ENCODE data around the gene MYL11. TPM values are rescaled to one million over a fixed set of nuclear protein-coding genes. Genes with fewer than 3 reads are reported as not detected.

Gene MYL11
- total and polyA plus RNA-seq, 5 donors, result 0.35 to 0.94 (median 0.86) TPM; not detected in 2

DNA sequence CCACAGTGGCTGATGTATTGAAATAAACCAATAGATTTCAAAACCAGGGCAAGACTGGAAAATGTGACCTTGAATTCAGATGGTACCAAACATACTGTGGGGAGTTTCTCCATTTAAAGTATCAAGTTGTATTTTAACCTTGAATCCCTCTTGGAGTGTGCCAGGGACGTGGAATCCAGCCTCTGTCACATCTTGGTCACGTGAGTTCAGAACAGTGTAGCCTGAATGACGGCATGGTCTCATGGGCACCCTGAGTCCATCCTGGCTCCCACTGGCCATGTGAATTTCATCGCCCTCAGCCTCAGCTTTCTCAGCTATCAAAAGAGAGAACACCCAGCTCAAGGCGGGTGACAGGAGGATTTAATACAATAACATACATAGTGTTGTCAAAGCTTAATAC lies 39.6 kb downstream of the MYL11 start:
- Histone ChIP-seq H3K27me3 (ENCODE audit: control insufficient read depth, insufficient read depth) (no peaks in the 10 kb centered on the region), H3K4me1 (ENCODE audit: control insufficient read depth, insufficient read depth, low read length) (no peaks in the 10 kb centered on the region), H3K27ac (ENCODE audit: low read length) (no peak overlapping the region), H3K9me3 (ENCODE audit: control insufficient read depth, low read length) (no peaks in the 10 kb centered on the region), H3K4me3 (ENCODE audit: low read length) (no peak overlapping the region)
- intact Hi-C loops (cut with DNase I), result no loop called here
- no peak for DNase-seq
- no peak for ATAC-seq
- WGBS, result 84% methylated on average over 5 of the region's 5 CpGs

DNA sequence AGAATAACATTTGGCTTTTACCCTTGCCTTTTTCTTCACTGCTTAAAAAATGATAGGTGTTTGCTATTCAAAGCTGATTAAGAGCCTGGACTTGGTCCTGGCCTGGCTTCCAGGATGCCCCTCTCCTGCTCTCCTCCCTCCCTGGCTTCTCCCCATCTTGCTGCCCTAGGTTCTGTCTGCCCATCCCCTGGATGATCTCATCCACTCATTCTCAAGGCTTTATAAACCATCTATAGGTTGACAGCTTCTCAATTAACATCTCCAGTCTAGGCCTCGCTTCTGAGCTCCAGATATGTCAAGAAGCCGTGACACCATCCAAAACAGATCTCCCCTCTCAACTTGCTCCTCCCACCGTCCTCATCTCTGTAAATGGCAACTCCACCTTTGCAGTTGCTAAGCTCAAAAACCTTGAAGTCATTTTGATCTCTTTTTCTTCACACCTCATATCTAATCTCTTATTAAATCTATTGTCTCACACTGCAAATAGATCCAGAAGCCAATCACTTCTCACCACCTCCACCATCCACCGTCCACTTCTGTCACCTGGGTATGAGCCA lies 41.5 kb downstream of the MYL11 start:
- 86% methylated on average over 4 of the region's 4 CpGs for WGBS
- Histone ChIP-seq H3K9me3 (ENCODE audit: control insufficient read depth, low read length) (no peaks in the 10 kb centered on the region), H3K27me3 (ENCODE audit: control insufficient read depth, insufficient read depth) (no peaks in the 10 kb centered on the region), H3K4me1 (ENCODE audit: control insufficient read depth, insufficient read depth, low read length) (no peaks in the 10 kb centered on the region), H3K27ac (ENCODE audit: low read length) (no peak overlapping the region), H3K4me3 (ENCODE audit: low read length) (no peak overlapping the region)
- intact Hi-C loops (cut with DNase I), result no loop called here
- DNase-seq (no peak), ATAC-seq (no peak)

DNA sequence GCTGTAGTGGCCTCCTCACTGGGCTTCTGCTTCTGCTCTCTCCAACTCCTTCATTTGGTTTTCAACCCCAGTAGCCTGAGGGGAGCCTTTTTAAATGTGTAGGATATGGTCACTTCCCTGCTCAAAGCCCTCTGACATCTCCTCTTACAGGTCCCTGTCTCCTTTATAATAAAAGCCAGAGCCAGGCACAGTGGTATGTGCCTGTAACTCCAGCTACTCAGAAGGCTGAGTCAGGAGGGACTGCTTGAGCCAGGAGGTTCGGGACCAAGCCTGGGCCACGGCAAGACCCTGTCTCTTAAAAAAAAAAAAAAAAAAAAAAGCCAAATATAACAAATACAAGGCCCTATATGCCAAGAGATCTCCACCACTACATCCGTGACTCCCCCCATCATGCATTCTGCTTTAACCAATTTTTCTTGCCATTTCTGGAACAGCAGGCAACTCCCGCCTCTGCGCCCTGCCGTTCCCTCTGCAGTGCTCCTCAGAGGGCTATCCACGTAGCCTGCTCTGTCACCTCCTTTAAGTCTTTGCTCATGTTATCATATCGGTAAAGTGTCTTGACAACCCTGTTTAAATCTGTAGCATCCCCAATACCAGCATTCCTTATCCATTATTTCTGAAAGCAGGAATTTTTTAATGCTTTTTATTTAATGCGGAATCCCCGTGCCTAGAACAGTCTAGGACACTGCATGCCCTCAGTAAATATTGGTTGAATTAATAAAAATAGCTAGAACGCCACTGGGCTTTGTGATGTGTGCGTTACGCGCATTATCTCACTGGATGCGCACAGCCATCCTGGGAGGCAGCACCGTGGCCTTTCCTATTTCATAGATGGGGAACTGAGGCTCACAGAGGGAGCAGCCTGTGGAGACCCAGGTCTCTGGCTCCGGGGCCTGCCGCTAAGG lies 42.3 kb downstream of the MYL11 start:
- Histone ChIP-seq H3K27me3 (ENCODE audit: control insufficient read depth, insufficient read depth) (no peaks in the 10 kb centered on the region), H3K4me3 (ENCODE audit: low read length) (peak overlapping the region; percentile 65), H3K9me3 (ENCODE audit: control insufficient read depth, low read length) (no peaks in the 10 kb centered on the region), H3K27ac (ENCODE audit: low read length) (peak overlapping the region; percentile 75), H3K4me1 (ENCODE audit: control insufficient read depth, insufficient read depth, low read length) (no peaks in the 10 kb centered on the region)
- intact Hi-C loops (cut with DNase I), result no loop called here
- DNase-seq, result no peak
- WGBS, result 62% methylated on average over 18 of the region's 18 CpGs
- no peak for ATAC-seq

DNA sequence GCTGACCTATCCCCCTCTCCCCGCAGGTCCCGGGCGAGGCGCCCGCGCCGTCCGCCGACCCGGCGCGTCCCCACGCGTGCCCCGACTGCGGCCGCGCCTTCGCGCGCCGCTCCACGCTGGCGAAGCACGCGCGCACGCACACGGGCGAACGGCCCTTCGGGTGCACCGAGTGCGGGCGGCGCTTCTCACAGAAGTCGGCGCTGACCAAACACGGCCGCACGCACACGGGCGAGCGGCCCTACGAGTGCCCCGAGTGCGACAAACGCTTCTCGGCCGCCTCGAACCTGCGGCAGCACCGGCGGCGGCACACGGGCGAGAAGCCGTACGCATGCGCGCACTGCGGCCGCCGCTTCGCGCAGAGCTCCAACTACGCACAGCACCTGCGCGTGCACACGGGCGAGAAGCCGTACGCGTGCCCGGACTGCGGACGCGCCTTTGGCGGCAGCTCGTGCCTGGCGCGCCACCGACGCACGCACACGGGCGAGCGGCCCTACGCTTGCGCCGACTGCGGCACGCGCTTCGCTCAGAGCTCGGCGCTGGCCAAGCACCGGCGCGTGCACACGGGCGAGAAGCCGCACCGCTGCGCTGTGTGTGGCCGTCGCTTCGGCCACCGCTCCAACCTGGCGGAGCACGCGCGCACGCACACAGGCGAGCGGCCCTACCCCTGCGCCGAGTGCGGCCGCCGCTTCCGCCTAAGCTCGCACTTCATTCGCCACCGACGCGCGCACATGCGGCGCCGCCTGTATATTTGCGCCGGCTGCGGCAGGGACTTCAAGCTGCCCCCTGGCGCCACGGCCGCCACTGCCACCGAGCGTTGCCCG lies 43.1 kb downstream of the MYL11 start:
- intact Hi-C loops (cut with DNase I), result no loop called here
- H3K27me3 ChIP-seq (ENCODE audit: control insufficient read depth, insufficient read depth), result no peaks in the 10 kb centered on the region
- peak overlapping the region; percentile 75 for H3K27ac ChIP-seq (ENCODE audit: low read length)

DNA sequence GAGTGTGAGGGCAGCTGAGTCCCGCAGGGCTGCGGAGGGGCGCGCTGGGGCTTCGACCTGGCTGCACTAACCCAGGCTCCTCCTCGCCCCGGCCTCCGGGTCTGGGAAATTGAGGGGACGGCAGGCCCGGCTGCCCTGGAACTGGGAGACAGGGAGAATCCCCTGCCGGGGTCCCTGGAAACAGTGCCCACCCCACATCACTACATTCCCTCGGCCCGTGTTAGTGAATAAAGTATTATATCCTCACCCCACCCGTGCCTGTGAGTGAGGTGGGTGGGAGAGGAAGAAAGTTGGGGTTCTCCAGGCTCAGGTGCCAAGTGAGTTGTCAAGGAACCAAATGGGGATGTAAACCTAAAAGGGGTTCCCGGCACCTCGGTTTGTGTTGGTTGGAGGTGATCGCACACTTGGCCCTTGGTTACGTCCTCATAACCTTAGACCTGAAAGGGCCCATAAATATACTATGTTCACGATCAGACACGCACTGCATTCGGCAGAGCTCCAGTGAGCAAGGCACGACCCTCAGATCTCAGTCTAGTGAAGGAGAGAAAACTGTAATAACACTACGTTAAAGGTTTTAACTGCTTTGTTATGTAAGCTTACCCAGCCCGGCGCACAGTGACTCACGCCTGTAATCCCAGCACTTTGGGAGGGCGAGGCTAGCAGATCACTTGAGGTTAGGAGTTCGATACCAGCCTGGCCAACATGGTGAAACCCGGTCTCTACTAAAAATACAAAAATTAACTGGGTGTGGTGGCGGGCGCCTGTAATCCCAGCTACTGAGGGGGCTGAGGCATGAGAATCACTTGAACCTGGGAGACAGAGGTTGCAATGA lies 44.0 kb downstream of the MYL11 start:
- 66% methylated on average over 31 of the region's 31 CpGs for WGBS
- Histone ChIP-seq H3K27me3 (ENCODE audit: control insufficient read depth, insufficient read depth) (no peaks in the 10 kb centered on the region), H3K4me3 (ENCODE audit: low read length) (peak overlapping the region; percentile 4), H3K4me1 (ENCODE audit: control insufficient read depth, insufficient read depth, low read length) (no peaks in the 10 kb centered on the region), H3K9me3 (ENCODE audit: control insufficient read depth, low read length) (no peaks in the 10 kb centered on the region), H3K27ac (ENCODE audit: low read length) (peak overlapping the region; percentile 19)
- ATAC-seq, result no peak
- intact Hi-C loops (cut with DNase I), result no loop called here
- no peak for DNase-seq

More for the DNA sequence above, 43.1 kb downstream of the MYL11 start:
- no peaks in the 10 kb centered on the region for H3K9me3 ChIP-seq (ENCODE audit: control insufficient read depth, low read length)
- ATAC-seq (peak; percentile 96), DNase-seq (peak; percentile 89 to 96 (median 94))
- H3K4me1 ChIP-seq (ENCODE audit: control insufficient read depth, insufficient read depth, low read length), result no peaks in the 10 kb centered on the region
- peak overlapping the region; percentile 65 for H3K4me3 ChIP-seq (ENCODE audit: low read length)
- under 1% methylated on average over 140 of the region's 140 CpGs for WGBS

DNA sequence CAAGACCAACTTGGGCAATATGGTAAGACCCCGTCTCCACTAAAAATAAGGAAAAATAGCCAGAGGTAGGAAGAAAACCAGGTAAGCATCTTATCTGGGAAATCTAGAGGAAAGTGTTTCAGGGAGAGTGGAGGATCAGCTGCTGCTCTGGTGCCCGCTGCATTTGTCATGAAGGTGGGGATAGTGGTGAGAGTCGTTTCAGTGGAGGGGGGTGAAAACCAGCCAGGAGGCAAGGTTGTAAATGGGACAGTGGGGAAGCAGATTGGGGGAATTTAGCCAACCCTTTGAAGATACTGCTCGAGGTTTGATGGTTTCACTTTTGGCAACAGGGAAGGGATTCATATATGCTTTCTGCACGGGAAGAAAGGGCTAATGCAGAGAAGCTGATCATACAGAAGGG lies 46.4 kb downstream of the MYL11 start:
- 79% methylated on average over 5 of the region's 5 CpGs for WGBS
- H3K4me3 ChIP-seq (ENCODE audit: low read length), result no peak overlapping the region
- ATAC-seq (no peak), DNase-seq (no peak)
- intact Hi-C loops (cut with DNase I), result no loop called here
- H3K27me3 ChIP-seq (ENCODE audit: control insufficient read depth, insufficient read depth), result no peaks in the 10 kb centered on the region
- no peaks in the 10 kb centered on the region for H3K9me3 ChIP-seq (ENCODE audit: control insufficient read depth, low read length)
- no peak overlapping the region for H3K27ac ChIP-seq (ENCODE audit: low read length)
- H3K4me1 ChIP-seq (ENCODE audit: control insufficient read depth, insufficient read depth, low read length), result no peaks in the 10 kb centered on the region

Other genes with a start within 250 kb of the MYL11 start
- 10 to 100 TPM; 10.3 to 22.4 (median 14.6) TPM for gene CORO1A, start 191.2 kb upstream of the MYL11 start, total RNA-seq
- 7.3 TPM for gene CORO1A, start 191.2 kb upstream of the MYL11 start, polyA plus RNA-seq
- gene BOLA2B, start 181.1 kb upstream of the MYL11 start, total RNA-seq, result 10 to 100 TPM; 75.2 to 89.6 (median 84.6) TPM
- 184 TPM for gene BOLA2B, start 181.1 kb upstream of the MYL11 start, polyA plus RNA-seq
- gene SLX1A, start 180.9 kb upstream of the MYL11 start, total RNA-seq, result 10 to 100 TPM in 2 of 4 donors, 1 to 10 TPM in 2; 8.9 to 20.8 (median 13.9) TPM
- 24.6 TPM for gene SLX1A, start 180.9 kb upstream of the MYL11 start, polyA plus RNA-seq
- 10 to 100 TPM in 3 of 4 donors, 1 to 10 TPM in 1; 9.6 to 14.0 (median 10.8) TPM for gene SULT1A3, start 175.5 kb upstream of the MYL11 start, total RNA-seq
- 10.0 TPM for gene SULT1A3, start 175.5 kb upstream of the MYL11 start, polyA plus RNA-seq
- 1 to 10 TPM; 3.1 to 5.3 (median 4.3) TPM for gene NPIPB13, start 126.3 kb upstream of the MYL11 start, total RNA-seq
- gene NPIPB13, start 126.3 kb upstream of the MYL11 start, polyA plus RNA-seq, result 2.0 TPM
- 10 to 100 TPM; 43.0 to 50.9 (median 45.1) TPM for gene CD2BP2, start 19.5 kb upstream of the MYL11 start, total RNA-seq
- gene CD2BP2, start 19.5 kb upstream of the MYL11 start, polyA plus RNA-seq, result 31.8 TPM
- 10 to 100 TPM; 23.4 to 27.7 (median 25.4) TPM for gene TBC1D10B, start 4.3 kb upstream of the MYL11 start, total RNA-seq
- gene TBC1D10B, start 4.3 kb upstream of the MYL11 start, polyA plus RNA-seq, result 19.1 TPM
- gene SEPTIN1, start 7.8 kb downstream of the MYL11 start, total RNA-seq, result 1 to 10 TPM; 1.1 to 3.6 (median 2.7) TPM
- 1.6 TPM for gene SEPTIN1, start 7.8 kb downstream of the MYL11 start, polyA plus RNA-seq
- 1 to 10 TPM; 6.2 to 8.0 (median 7.5) TPM for gene ZNF48, start 20.6 kb downstream of the MYL11 start, total RNA-seq
- 3.6 TPM for gene ZNF48, start 20.6 kb downstream of the MYL11 start, polyA plus RNA-seq
- gene ZNF771, start 32.8 kb downstream of the MYL11 start, total RNA-seq, result 10 to 100 TPM in 1 of 4 donors, 1 to 10 TPM in 3; 4.4 to 11.9 (median 7.0) TPM
- gene ZNF771, start 32.8 kb downstream of the MYL11 start, polyA plus RNA-seq, result 5.0 TPM
- 10 to 100 TPM; 26.9 to 46.2 (median 30.5) TPM for gene DCTPP1, start 55.2 kb downstream of the MYL11 start, total RNA-seq
- 20.9 TPM for gene DCTPP1, start 55.2 kb downstream of the MYL11 start, polyA plus RNA-seq
- gene SEPHS2, start 71.1 kb downstream of the MYL11 start, total RNA-seq, result 10 to 100 TPM; 34.8 to 41.1 (median 36.4) TPM
- gene SEPHS2, start 71.1 kb downstream of the MYL11 start, polyA plus RNA-seq, result 29.4 TPM
- 1 to 10 TPM in 3 of 4 donors, under 1 TPM in 1; 0.82 to 4.8 (median 1.9) TPM for gene ITGAL, start 97.9 kb downstream of the MYL11 start, total RNA-seq
- gene ITGAL, start 97.9 kb downstream of the MYL11 start, polyA plus RNA-seq, result 0.61 TPM
- 10 to 100 TPM; 40.9 to 65.6 (median 52.5) TPM for gene ZNF768, start 151.8 kb downstream of the MYL11 start, total RNA-seq
- 66.7 TPM for gene ZNF768, start 151.8 kb downstream of the MYL11 start, polyA plus RNA-seq
- 10 to 100 TPM in 3 of 4 donors, 1 to 10 TPM in 1; 9.1 to 14.6 (median 12.6) TPM for gene ZNF747, start 160.1 kb downstream of the MYL11 start, total RNA-seq
- 10.3 TPM for gene ZNF747, start 160.1 kb downstream of the MYL11 start, polyA plus RNA-seq
- 10 to 100 TPM in 3 of 4 donors, 1 to 10 TPM in 1; 9.6 to 12.5 (median 12.3) TPM for gene ZNF764, start 183.6 kb downstream of the MYL11 start, total RNA-seq
- 7.0 TPM for gene ZNF764, start 183.6 kb downstream of the MYL11 start, polyA plus RNA-seq
- 10 to 100 TPM; 10.8 to 16.1 (median 13.9) TPM for gene ZNF688, start 196.9 kb downstream of the MYL11 start, total RNA-seq
- gene ZNF688, start 196.9 kb downstream of the MYL11 start, polyA plus RNA-seq, result 12.9 TPM
- gene ZNF785, start 210.9 kb downstream of the MYL11 start, total RNA-seq, result 1 to 10 TPM; 7.9 to 9.7 (median 9.2) TPM
- gene ZNF785, start 210.9 kb downstream of the MYL11 start, polyA plus RNA-seq, result 4.3 TPM
- 1 to 10 TPM; 5.6 to 7.1 (median 6.3) TPM for gene ZNF689, start 235.6 kb downstream of the MYL11 start, total RNA-seq
- gene ZNF689, start 235.6 kb downstream of the MYL11 start, polyA plus RNA-seq, result 3.3 TPM